ENCODE measurements around the gene ZNF649. TPM values are rescaled to one million over a fixed set of nuclear protein-coding genes. Genes with fewer than 3 reads are reported as not detected.

The ZNF649 gene
- total RNA-seq, 1 experiment from 2014 or later, result 148 TPM

GRCh38 chr19:51882518-51882917, 22.3 kb downstream of the ZNF649 start:
- Histone ChIP-seq H2BK15ac (ENCODE audit: low read depth, low read length) (no peak overlapping the region), H2BK5ac (ENCODE audit: insufficient read length, low read length) (no peak overlapping the region), H4K91ac (ENCODE audit: insufficient read length, low read depth, low read length) (no peak overlapping the region), H2BK20ac (ENCODE audit: low read depth, low read length, poor library complexity, severe bottlenecking) (no peak overlapping the region), H3K9ac (ENCODE audit: extremely low read depth, insufficient read length, low read length) (no peak overlapping the region), H4K20me1 (ENCODE audit: control insufficient read depth, insufficient read depth, insufficient read length) (no peaks in the 10 kb centered on the region), H2AFZ (ENCODE audit: low read length) (no peak overlapping the region), H3K14ac (ENCODE audit: insufficient read depth, low read length) (no peak overlapping the region), H2AK5ac (ENCODE audit: insufficient read length, low read length) (no peak overlapping the region), H3K23me2 (ENCODE audit: insufficient read length, low read depth, low read length, poor library complexity, severe bottlenecking) (no peaks in the 10 kb centered on the region), H2BK120ac (ENCODE audit: low read depth, low read length, poor library complexity, severe bottlenecking) (no peak overlapping the region), H3K18ac (ENCODE audit: insufficient read length, low read depth, low read length) (no peak overlapping the region), H3K4me2 (ENCODE audit: insufficient read depth, insufficient read length, low read length) (no peak overlapping the region), H3K79me2 (ENCODE audit: insufficient read depth, low read length) (no peaks in the 10 kb centered on the region; the same call in 1 of the 2 replicates), H2BK12ac (ENCODE audit: insufficient read length, low read depth, low read length) (no peak overlapping the region), H4K8ac (replicated peaks; ENCODE audit: insufficient read length, low read depth, low read length) (no peak overlapping the region), H3K27me3 (ENCODE audit: insufficient read depth, low read length) (no peaks in the 10 kb centered on the region), H3K79me1 (ENCODE audit: insufficient read depth, low read depth, low read length, poor library complexity, severe bottlenecking) (peaks cover 4% of the 10 kb centered on the region), H3K4me1 (ENCODE audit: insufficient read depth, low read length) (no peaks in the 10 kb centered on the region), H4K5ac (ENCODE audit: insufficient read length, low read depth, low read length) (no peak overlapping the region), H3K56ac (ENCODE audit: insufficient read length, low read depth, low read length) (no peak overlapping the region), H3T11ph (ENCODE audit: low read length) (no peak overlapping the region), H3K23ac (ENCODE audit: insufficient read length, low read depth, low read length) (no peak overlapping the region), H3K27ac (ENCODE audit: insufficient read length, low read depth, low read length) (no peak overlapping the region), H3K9me3 (ENCODE audit: control insufficient read depth, low read depth, low read length) (peaks cover 27% of the 10 kb centered on the region), H3K4ac (ENCODE audit: low read depth, low read length) (no peak overlapping the region)
- no peak overlapping the region for H3K27ac Mint-ChIP-seq
- H3K36me3 Mint-ChIP-seq (ENCODE audit: insufficient read depth in 1 of 3, low read depth in 3 of 3), result peaks cover 51 to 93% (median 67%) of the 10 kb centered on the region in 3 experiments
- no peaks in the 10 kb centered on the region for H3K27me3 Mint-ChIP-seq (ENCODE audit: low read depth)
- H3K9me3 Mint-ChIP-seq, result peaks cover 44 to 61% of the 10 kb centered on the region in 2 experiments
- no peak for DNase-seq
- peaks cover 11 to 12% of the 10 kb centered on the region in 2 experiments for H3K4me1 Mint-ChIP-seq
- H3K4me3 Mint-ChIP-seq, result no peak overlapping the region
- TF ChIP-seq, protein P1, sequence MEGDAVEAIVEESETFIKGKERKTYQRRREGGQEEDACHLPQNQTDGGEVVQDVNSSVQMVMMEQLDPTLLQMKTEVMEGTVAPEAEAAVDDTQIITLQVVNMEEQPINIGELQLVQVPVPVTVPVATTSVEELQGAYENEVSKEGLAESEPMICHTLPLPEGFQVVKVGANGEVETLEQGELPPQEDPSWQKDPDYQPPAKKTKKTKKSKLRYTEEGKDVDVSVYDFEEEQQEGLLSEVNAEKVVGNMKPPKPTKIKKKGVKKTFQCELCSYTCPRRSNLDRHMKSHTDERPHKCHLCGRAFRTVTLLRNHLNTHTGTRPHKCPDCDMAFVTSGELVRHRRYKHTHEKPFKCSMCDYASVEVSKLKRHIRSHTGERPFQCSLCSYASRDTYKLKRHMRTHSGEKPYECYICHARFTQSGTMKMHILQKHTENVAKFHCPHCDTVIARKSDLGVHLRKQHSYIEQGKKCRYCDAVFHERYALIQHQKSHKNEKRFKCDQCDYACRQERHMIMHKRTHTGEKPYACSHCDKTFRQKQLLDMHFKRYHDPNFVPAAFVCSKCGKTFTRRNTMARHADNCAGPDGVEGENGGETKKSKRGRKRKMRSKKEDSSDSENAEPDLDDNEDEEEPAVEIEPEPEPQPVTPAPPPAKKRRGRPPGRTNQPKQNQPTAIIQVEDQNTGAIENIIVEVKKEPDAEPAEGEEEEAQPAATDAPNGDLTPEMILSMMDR (conservative IDR thresholded peaks at IDR 0.05), result no peak
- WGBS (ENCODE audit: extremely low coverage, insufficient read length, low lambda C conversion rate), result no CpG with 5 or more reads among the region's 3 CpGs

Measured in H9 (cell line).